Measurements from ENCODE around the gene THADA.

DNA sequence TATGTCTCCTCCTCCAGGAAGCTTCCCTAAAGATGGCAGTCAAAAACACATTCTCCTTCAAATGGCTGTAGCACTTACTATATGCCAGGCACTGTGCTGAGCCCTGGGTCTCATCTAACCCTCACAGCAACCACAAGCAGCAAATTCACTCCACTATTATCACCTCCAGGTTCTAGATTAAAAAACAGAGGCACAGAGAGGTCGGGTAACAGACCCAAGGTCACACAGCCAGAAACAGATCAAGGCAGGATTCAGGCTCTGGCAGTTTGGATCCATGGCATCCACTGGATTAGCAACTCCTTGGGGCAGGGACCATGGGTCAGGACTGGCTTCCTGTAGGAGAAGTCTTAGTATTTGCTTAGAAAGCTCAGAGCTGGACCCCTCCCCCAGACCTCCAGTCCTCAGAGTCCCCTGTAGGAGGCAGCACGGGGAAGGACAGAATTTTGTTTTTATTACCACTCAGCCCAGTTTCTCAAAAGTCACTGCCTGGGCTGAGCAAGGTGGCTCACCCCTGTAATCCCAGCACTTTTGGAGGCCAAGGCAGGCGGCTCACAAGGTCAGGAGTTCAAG, 403.8 kb downstream of the THADA start:
- TF ChIP-seq, protein P1, sequence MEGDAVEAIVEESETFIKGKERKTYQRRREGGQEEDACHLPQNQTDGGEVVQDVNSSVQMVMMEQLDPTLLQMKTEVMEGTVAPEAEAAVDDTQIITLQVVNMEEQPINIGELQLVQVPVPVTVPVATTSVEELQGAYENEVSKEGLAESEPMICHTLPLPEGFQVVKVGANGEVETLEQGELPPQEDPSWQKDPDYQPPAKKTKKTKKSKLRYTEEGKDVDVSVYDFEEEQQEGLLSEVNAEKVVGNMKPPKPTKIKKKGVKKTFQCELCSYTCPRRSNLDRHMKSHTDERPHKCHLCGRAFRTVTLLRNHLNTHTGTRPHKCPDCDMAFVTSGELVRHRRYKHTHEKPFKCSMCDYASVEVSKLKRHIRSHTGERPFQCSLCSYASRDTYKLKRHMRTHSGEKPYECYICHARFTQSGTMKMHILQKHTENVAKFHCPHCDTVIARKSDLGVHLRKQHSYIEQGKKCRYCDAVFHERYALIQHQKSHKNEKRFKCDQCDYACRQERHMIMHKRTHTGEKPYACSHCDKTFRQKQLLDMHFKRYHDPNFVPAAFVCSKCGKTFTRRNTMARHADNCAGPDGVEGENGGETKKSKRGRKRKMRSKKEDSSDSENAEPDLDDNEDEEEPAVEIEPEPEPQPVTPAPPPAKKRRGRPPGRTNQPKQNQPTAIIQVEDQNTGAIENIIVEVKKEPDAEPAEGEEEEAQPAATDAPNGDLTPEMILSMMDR (IDR thresholded peaks at IDR 0.05; ENCODE audit: borderline replicate concordance, extremely low read depth, low read length, poor library complexity, severe bottlenecking): peak; percentile 45
- TF ChIP-seq EZH2 (IDR thresholded peaks at IDR 0.05; ENCODE audit: borderline replicate concordance, low read depth, low read length, severe bottlenecking): no peak
